DND-41 (cell line): ENCODE measurements around the gene ZNF688.
"Not testable (repeated sequence)": the region's sequence is repeated elsewhere in the genome, so short reads cannot be mapped to it uniquely, and the experiment has no call there.

Experiments
- CTCF ChIP-seq: IDR thresholded peaks from 2 replicates; pipeline ENCODE4 v1.5.1; 2012; ENCODE audit warnings: borderline replicate concordance, low read length, moderate library complexity, mild to moderate bottlenecking; ENCODE audit not compliant: poor library complexity, severe bottlenecking; ENCODE audit errors: extremely low read depth
- EZH2 ChIP-seq: IDR thresholded peaks from 3 replicates; pipeline ENCODE4 v1.6.1; 2012; ENCODE audit warnings: borderline replicate concordance, low read depth, mild to moderate bottlenecking, moderate library complexity, low read length, inconsistent platforms; ENCODE audit not compliant: severe bottlenecking

DNA sequence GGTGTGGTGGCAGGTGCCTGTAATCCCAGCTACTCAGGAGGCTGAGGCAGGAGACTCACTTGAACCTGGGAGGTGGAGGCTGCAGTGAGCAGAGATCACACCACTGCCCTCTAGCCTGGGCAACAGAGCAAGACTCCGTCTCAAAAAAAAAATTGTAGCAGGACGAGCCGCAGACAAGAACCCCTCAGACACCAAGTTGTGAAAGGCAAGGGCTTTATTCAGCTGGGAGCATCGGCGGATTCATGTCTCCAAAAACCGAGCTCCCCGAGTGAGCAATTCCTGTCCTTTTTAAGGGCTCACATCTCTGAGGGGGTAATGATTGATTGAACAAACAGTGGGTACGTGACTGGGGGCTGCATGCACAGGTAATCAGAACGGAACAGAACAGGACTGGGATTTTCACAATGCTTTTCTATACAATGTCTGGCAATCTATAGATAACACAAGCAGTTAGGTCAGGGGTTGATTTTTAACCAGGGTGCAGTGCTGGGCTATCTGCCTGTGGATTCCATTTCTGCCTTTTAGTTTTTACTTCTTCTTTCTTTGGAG, 30.5 kb downstream of the ZNF688 start:
- not testable (repeated sequence) for TF ChIP-seq CTCF, EZH2
